Activated CD4-positive, alpha-beta T cell treated with anti-CD3 and anti-CD28 coated beads, Interleukin-10, Interleukin-2, amounts not matched to agents 100 ng/mL and 50 ng/mL, durations not matched to agents 16 hours and 8 hours (primary cell): ENCODE measurements around the gene VAPB.
A peak's percentile ranks its signal among the peaks of the same experiment; 100 is the strongest.

Experiments
- DNase-seq: peaks from one replicate; pipeline ENCODE4 v3.0.0-alpha.2; 2020

VAPB gene

GRCh38 chr20:58466095-58466708 lies 77.2 kb downstream of the VAPB start:
- no peak for DNase-seq

- no peak for DNase-seq
Observed at GRCh38 chr20:58466729-58467571, 77.9 kb downstream of the VAPB start.

- DNase-seq = no peak
Observed at GRCh38 chr20:58467572-58468527, 78.8 kb downstream of the VAPB start.

- no peak for DNase-seq
Observed at GRCh38 chr20:58469616-58470015, 80.6 kb downstream of the VAPB start.

- DNase-seq = no peak
Observed at GRCh38 chr20:58470336-58471192, 81.5 kb downstream of the VAPB start.

GRCh38 chr20:58471193-58472164 lies 82.5 kb downstream of the VAPB start:
- DNase-seq = no peak

- DNase-seq = no peak
Observed at GRCh38 chr20:58472273-58473018, 83.4 kb downstream of the VAPB start.

- DNase-seq = no peak
Observed at GRCh38 chr20:58473453-58474425, 84.7 kb downstream of the VAPB start.

GRCh38 chr20:58475466-58475865 lies 86.4 kb downstream of the VAPB start:
- no peak for DNase-seq

GRCh38 chr20:58478141-58478805 lies 89.2 kb downstream of the VAPB start:
- no peak for DNase-seq

- DNase-seq = no peak
Observed at GRCh38 chr20:58479726-58480440, 90.9 kb downstream of the VAPB start.

GRCh38 chr20:58480551-58481336 lies 91.7 kb downstream of the VAPB start:
- DNase-seq = no peak

- peak; percentile 56 for DNase-seq
Observed at GRCh38 chr20:58481481-58482021, 92.5 kb downstream of the VAPB start.

- no peak for DNase-seq
Observed at GRCh38 chr20:58482416-58482815, 93.4 kb downstream of the VAPB start.

GRCh38 chr20:58483051-58483450 lies 94.0 kb downstream of the VAPB start:
- no peak for DNase-seq

GRCh38 chr20:58483470-58483869 lies 94.4 kb downstream of the VAPB start:
- DNase-seq = no peak

- DNase-seq = no peak
Observed at GRCh38 chr20:58485393-58485792, 96.4 kb downstream of the VAPB start.
